Nucleus accumbens (tissue), 56 donors: ENCODE results near the gene DRC1.
A peak's percentile ranks its signal among the peaks of the same experiment; 100 is the strongest.
"Not testable (repeated sequence)": the region's sequence is repeated elsewhere in the genome, so short reads cannot be mapped to it uniquely, and the experiment has no call there.

Experiments
- DNase-seq, 56 donors: peaks; one replicate each; lab custom pipeline; 2025; lab: John Stamatoyannopoulos, UW

The DRC1 gene

GRCh38 chr2:26461601-26462023, 59.9 kb downstream of the DRC1 start:
- DNase-seq: no peak

- no peak for DNase-seq
Observed at GRCh38 chr2:26462100-26462499, 60.4 kb downstream of the DRC1 start.

- DNase-seq: peak in 14 of 56 donors; percentile 5 to 50 (median 15)
Observed at GRCh38 chr2:26462511-26463243, 61.0 kb downstream of the DRC1 start.

DNA sequence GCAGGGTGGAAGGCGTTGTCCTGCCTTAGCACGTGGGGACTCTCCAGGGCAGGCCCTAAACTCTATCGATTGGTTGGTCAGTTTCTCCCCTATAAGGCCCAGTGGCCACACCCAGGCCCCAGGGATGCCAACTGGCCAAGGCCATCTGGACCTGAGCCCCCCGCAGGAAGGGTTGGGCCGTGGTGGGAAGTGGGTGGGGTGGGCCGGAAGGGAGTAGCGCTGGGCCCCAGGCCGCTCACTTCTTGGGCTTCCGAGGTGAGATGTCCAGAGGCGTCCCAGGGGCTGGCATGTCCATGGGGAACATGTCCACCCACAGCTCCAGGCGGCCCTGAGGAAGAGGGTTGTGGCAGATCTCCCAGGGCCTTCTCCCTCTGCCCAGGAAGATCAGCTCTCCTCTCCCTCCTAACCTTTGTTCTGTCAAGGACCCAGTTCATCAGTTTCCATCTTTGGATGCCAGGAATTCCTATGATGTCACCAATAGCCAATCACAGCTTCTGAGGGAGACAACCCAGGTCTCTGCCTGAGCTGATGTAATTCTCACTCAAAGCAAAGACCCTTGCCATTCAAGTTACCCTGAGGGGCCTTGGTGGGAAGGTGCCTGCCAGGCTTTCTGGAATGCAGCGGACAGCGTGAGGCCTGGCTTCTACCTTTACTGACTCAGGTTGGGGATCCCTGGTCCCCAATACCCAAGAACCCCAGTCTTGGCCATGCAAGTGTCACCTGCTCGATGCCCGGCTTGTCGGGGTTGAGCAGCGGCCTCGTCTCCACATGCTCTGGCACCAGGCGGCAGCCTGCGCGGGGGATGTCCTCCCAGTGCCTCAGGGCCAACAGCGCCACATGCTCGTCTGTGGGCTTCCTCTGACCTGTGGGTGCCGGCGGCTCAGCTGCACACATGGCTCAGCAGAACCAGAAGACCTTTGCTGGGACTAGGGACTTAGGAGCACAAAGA, 61.8 kb downstream of the DRC1 start:
- DNase-seq: no peak

GRCh38 chr2:26464390-26465265, 62.9 kb downstream of the DRC1 start:
- DNase-seq: no peak

- DNase-seq: no peak
Observed at GRCh38 chr2:26465266-26465925, 63.7 kb downstream of the DRC1 start.

GRCh38 chr2:26465981-26466471, 64.3 kb downstream of the DRC1 start:
- DNase-seq: peak in 2 of 56 donors; percentile 30 to 46

- no peak for DNase-seq
Observed at GRCh38 chr2:26466662-26467310, 65.1 kb downstream of the DRC1 start.

DNA sequence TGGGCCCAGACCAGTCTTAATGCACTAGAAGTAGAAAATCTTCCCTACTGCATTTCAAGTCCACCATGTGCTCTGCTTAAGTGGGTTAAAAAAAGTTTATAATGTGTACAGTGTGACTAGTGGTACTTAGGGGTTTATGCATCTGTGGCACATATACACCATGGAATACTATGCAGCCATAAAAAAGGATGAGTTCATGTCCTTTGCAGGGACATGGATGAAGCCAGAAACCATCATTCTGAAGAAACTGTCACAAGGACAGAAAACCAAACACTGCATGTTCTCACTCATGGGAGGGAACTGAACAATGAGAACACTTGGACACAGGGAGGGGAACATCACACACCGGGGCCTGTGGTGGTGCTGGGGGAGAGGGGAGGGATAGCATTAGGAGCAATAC, 66.8 kb downstream of the DRC1 start:
- DNase-seq: not testable (repeated sequence)

DNA sequence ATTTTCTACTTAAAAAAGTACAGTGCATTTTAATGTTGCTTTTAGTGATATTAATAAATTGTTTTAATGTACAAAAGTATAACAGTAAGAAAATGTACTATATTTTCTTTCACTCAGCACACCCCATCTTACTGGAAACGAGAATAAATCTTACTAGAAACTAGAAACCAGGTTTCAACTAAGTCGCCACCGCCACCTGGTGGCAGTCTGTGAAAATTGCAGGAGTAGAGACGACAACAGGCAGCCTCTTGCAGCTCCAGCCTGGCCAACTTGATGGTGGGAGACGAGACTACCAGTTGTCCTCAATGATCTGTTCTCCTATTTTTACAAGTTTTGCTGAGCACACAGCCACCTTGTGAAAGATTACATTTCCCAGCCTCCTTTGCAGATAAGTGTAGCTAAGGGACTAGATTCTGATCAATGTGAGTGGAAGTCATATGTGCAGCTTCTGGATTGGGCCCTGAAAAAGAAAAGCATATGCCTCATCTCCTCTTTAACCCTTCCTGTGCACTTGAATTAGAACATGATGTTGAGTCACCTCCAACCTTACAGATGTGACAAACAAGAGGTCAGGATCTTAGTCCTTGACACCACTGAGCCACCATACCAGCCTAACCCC, 67.5 kb downstream of the DRC1 start:
- DNase-seq: peak in 1 of 56 donors; percentile 8

- no peak for DNase-seq
Observed at GRCh38 chr2:26469955-26470354, 68.2 kb downstream of the DRC1 start.

DNA sequence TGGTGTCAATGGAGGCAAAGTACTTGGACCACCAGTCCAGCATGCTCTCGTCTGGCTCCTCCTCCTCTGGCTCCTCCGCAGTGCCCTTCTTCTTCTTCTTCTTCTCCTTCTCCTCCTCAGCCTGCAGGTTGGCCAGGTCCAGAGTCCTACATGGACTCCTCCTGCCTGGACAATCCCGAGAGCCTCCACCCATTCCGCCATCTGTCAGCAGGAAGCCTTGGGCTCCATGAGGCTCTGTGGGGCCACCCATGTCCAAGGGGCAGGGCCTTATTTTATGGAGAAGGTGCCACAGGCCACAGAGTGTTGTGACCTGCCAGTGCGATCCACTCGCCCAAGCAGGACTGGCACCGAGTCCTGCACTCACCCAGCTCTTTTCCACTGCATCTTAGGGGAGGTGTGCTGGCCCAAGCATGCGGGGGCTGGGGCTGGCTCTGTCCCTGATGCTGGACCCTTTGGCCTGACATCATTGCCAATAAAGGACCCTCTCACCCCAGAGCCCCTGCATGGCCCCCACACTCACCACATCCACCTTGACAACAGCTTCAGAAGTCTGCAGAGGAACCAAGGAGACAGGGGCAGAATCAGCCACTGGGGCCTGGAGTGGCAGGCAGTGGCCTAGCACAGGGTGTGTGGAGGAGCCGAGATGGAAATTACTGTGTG, 69.0 kb downstream of the DRC1 start:
- DNase-seq: no peak

GRCh38 chr2:26471289-26471688, 69.6 kb downstream of the DRC1 start:
- no peak for DNase-seq

DNA sequence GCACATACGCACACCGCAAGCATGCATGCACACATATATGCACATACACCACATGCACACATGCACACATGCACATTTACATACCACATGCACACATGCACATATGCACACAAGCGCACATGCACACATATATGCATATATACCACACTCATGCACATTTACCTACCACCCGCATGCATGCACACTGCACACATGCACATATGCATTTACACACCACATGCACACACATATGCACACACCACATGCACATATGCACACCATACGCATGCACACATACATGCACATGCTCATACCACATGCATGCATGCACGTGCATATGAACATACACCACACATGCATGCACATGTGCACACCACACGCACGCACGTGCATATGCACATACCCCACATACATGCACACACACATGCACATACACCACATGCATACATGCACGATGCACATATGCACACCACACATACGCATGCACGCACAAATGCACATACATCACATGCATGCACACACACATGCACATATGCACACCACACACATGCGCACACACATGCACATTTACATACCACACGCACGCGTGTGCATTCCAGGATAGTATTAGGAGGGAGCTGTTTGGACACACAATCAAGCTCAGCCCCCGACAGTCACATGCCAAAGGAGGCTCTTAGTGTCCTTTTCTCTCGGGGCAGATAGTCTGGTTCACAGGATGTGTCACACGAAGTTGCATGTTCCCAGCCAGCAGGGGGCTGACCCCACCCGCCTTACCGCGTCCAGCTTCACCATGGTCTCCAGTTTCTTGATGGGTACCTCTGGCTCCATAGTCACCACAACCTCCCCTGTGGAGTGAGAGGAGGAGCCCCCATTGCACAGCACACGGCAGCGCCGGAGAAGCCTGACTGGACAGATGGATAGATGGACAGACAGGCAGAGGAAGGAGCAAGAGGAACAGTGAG, 70.3 kb downstream of the DRC1 start:
- DNase-seq: no peak

DNA sequence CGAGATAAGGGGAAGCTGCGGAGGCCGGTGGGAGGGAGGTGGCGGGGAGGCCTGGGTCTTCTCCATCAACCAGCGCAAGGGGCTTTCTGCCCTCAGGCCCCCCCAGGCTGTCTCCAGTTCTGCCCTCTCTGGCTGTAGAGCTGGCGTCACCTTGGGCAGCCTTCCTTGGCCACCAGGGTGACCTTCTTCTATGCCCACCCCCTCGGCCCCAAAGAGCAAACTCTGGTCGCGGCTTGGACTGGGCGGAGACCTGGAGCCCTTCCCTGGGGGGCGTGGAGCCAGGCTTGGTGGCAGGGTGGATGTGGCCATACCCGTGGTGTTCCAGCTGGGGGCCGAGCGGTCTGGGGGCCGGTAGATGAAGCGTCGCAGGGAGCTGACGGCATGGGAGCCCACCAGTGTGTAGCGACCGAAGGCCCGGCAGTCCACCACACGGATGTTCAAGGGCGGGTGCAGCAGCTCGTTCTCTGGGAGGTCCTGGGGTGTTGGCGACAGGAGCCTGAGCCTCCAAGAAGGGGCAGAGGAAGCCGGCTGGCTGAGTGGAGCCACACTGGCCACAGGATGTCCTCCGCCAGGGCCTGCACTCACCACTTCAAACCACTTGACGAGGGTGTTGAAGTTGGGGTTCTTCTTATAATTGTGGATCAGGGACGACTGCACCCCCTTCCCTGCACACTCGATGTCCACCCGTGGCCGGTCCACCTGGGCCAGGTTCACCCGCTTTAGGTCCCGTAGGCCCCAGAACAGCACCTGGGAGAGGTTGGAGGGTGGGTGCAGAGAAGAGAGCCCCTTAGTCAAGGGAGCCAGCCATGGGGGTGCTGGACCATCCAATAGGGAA, 71.3 kb downstream of the DRC1 start:
- no peak for DNase-seq

DNA sequence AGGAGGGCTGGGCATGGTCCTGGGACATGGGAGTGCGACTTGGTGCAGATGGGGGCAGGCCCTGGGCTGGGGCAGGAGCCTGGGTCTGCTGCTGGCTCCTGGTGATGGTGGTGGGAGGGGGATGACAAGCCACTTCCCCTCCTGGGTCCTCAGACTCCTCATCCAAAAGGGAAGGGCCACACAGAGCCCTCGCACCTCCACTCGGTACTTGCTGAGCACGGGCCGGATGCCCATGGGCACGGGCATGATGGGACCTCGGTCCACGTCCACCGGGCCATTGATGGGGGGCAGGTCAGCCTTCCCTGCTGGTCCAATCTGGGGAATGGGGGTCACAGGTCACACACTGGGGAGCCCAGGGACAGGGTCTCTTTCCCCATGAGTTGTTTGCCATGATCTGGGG, 72.1 kb downstream of the DRC1 start:
- no peak for DNase-seq
